Activated T-cell treated with anti-CD3 and anti-CD28 coated beads, Interleukin-2, amount 50 U/mL, for 72 hours (primary cell): Measurements from ENCODE around the gene POLE2. TPM values are rescaled to one million over a fixed set of nuclear protein-coding genes. Genes with fewer than 3 reads are reported as not detected.

Source experiments
- ATAC-seq, 2 donors: fragments of 150-1000 bp; cut with Tn5 transposase; replicated peaks in 1 of 2; 2 replicates each; pipeline ENCODE4 v1.10.0; 2021; ENCODE audit warnings: moderate library complexity in 2 of 2, mild to moderate bottlenecking in 1 of 2
- DNase-seq, 2 donors: peaks; one replicate each; pipeline ENCODE4 v3.0.0; 2021 to 2022; ENCODE audit warnings: mixed read lengths in 1 of 2
- H3K27ac Mint-ChIP-seq: one replicate; pipeline ENCODE4 v1.8.0; 2022; ENCODE audit warnings: mild to moderate bottlenecking, moderate library complexity, mixed read lengths
- H3K27me3 Mint-ChIP-seq: one replicate; pipeline ENCODE4 v1.8.0; 2022; ENCODE audit warnings: low read depth, mixed read lengths
- H3K36me3 Mint-ChIP-seq, 2 donors: one replicate each; pipeline ENCODE4 v1.8.0; 2022; ENCODE audit warnings: mixed read lengths in 2 of 2, mild to moderate bottlenecking in 1 of 2; ENCODE audit not compliant: insufficient read depth in 2 of 2
- H3K4me1 Mint-ChIP-seq: one replicate; pipeline ENCODE4 v1.8.0; 2022; ENCODE audit warnings: low read depth, mixed read lengths
- H3K4me3 Mint-ChIP-seq, 2 donors: one replicate each; pipeline ENCODE4 v1.8.0; 2022; ENCODE audit warnings: mild to moderate bottlenecking in 2 of 2, mixed read lengths in 2 of 2, moderate library complexity in 2 of 2
- H3K9me3 Mint-ChIP-seq, 2 donors: one replicate each; pipeline ENCODE4 v1.8.0; 2022; ENCODE audit warnings: mixed read lengths in 2 of 2
- total RNA-seq, 2 donors: library from RNA; stranded (reverse); gene quantifications; one replicate each; pipeline ENCODE4 v1.2.3, GENCODE V29; 2022

Gene POLE2
- total RNA-seq, 2 donors from 2014 or later, result 24.5 to 30.0 TPM

DNA sequence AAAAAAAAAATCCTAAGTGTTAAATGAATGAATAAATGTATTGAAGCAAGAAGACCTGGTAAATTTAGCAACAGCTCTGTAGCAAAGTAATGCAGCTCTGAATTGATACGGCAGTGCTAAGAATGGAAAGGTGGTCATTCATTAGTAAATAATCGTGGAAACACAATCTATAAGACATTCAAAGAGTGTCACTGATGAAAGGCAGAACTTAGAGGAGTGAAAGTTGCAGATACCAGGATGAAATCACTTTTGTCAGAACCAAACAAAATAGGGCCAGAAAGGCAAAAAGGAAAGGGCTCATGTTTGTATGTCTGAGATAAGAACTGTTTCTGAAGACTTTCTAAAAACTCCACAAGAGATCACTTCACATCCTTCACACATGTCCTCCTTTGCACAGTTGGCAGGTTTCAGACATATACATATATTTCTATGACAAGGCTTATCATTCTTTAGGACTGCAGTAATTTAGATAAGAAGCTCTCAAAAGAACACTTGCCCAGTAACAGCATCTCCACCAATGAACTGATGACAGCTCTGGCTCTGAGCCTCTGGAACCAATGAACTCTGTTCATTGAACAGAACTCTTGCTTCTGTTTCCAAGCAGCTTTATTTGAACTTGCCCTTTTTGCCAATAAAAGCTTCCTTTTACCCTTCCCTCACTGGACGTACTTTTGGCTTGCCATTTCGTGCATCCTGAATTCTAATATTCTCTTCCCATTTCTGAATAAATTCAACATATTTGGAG, 93.5 kb downstream of the POLE2 start:
- peaks cover 27% of the 10 kb centered on the region for H3K4me1 Mint-ChIP-seq
- H3K4me3 Mint-ChIP-seq, result peak overlapping the region in 1 of 2 donors; percentile 28
- no peak for DNase-seq
- no peaks in the 10 kb centered on the region for H3K9me3 Mint-ChIP-seq
- H3K27ac Mint-ChIP-seq, result peak overlapping the region; percentile 54
- H3K36me3 Mint-ChIP-seq, result peaks cover 3 to 8% of the 10 kb centered on the region in 2 donors
- no peaks in the 10 kb centered on the region for H3K27me3 Mint-ChIP-seq
- no peak for ATAC-seq

Other genes starting within 250 kb of the POLE2 start
- gene RPS29, start 101.8 kb downstream of the POLE2 start, total RNA-seq, result 1,000 to 10,000 TPM; 2,081 to 2,628 TPM
- 10 to 100 TPM; 44.1 to 53.1 TPM for gene LRR1, start 89.3 kb downstream of the POLE2 start, total RNA-seq
- gene RPL36AL, start 67.6 kb downstream of the POLE2 start, total RNA-seq, result 100 to 1,000 TPM; 217 to 225 TPM
- gene MGAT2, start 67.4 kb downstream of the POLE2 start, total RNA-seq, result 10 to 100 TPM; 41.6 to 52.7 TPM
- gene DNAAF2, start 53.0 kb downstream of the POLE2 start, total RNA-seq, result 1 to 10 TPM; 6.0 to 6.6 TPM
- 1 to 10 TPM; 5.1 to 5.5 TPM for gene KLHDC1, start 4.9 kb upstream of the POLE2 start, total RNA-seq
- gene KLHDC2, start 79.9 kb upstream of the POLE2 start, total RNA-seq, result 10 to 100 TPM; 43.1 to 48.7 TPM
- gene NEMF, start 164.6 kb upstream of the POLE2 start, total RNA-seq, result 10 to 100 TPM; 68.8 to 71.7 TPM
- gene ARF6, start 204.9 kb upstream of the POLE2 start, total RNA-seq, result 100 to 1,000 TPM; 218 to 219 TPM